Activated T-helper 1 cell treated with Interleukin-2 at 50 U/mL for 16 hours (primary cell): Measurements from ENCODE around the gene NR3C2.
"Not testable (repeated sequence)": the region's sequence is repeated elsewhere in the genome, so short reads cannot be mapped to it uniquely, and the experiment has no call there.

Experiments
- DNase-seq: peaks from one replicate; pipeline ENCODE4 v3.0.0-alpha.2; 2020; ENCODE audit warnings: low read depth

The NR3C2 gene

GRCh38 chr4:148162991-148163390 lies 279.2 kb downstream of the NR3C2 start:
- DNase-seq = no peak

DNA sequence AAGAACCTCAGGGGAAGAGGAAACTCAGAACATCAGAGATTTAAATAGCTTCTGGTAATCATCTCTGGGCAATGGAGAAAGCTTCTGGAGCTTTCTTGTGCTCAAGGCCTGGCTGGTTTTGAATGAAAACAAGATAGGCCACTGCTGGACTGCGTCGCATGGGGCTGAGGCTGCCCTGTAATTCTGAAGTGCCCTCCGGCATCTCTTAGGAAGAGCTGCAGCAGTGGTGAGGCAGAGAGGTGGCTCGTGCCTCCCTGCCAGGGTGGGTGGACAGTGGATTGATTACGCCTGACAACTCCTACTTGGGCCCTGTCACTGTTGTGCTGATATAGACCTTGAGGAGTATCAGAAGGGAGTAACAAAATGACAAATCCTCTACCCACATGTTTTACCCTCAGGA lies 279.7 kb downstream of the NR3C2 start:
- DNase-seq = no peak

DNA sequence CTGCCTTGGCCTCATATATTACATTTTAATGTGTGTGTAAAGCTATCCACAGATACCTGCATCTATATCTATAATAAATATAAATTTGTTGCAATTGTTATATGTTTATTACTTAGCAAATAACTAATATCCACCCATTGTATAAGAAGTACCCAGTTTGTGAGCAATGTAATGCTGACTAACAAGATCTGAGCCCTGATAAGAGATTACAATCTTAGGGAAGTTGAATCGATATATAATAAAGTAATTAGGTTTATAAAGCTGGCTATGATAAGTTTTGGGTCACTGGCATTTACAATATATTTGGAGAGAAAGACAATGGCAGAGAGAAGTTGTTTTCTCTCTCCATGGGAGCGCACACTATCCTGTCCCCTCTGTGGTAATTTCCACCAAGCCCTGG lies 280.6 kb downstream of the NR3C2 start:
- DNase-seq = no peak

- DNase-seq = no peak
Observed at GRCh38 chr4:148159793-148160192, 282.4 kb downstream of the NR3C2 start.

DNA sequence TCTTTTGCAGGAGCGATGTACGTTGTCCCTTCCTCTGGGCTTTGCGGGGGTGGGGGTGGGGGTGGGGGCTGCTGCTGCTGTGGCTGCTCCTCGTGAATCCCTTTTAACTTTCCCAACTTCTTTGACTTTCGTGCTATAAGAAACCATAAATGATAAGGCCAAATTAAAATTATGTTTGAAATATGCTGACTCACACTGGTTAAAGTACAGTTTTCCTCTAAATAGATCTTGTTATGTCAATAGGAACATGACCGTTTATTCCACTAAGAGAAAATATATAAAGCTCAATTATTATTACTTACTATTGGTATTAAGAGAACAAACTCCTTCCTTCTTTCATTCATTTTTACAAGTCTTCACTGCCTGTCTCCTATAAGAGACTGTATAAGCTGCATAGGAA lies 287.4 kb downstream of the NR3C2 start:
- no peak for DNase-seq

DNA sequence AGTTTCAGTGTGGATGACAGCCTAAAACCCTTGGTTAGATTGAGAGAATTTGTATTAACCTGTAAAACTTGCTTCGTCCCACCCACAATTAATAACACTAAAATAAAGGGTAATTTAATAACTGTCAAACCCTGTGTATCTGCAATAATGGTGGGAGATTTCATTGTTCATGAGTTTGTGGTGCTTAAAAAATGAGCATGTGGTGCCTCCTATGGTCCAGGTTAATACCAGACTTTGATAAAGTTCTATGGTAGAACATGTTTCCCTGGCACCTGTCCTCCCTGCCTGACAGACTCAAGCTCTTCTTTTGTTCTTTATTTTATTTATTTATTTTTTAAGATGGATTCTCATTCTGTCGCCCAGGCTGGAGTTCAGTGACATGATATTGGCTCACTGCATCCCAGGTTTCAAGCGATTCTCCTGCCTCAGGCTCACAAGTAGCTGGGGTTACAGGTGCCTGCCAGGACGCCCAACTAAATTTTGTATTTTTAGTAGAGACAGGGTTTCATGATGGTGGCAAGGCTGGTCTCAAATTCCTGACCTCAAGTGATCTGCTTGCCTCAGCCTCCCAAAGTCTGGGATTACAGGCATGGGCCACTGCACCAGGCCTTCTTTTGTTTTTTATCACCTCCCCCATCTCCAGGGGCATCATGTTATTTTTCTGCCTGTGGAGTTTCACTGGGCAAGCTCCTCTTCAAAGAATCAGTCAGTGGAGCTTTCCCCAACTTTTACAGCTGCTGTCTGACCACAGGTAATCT lies 289.2 kb downstream of the NR3C2 start:
- no peak for DNase-seq

DNA sequence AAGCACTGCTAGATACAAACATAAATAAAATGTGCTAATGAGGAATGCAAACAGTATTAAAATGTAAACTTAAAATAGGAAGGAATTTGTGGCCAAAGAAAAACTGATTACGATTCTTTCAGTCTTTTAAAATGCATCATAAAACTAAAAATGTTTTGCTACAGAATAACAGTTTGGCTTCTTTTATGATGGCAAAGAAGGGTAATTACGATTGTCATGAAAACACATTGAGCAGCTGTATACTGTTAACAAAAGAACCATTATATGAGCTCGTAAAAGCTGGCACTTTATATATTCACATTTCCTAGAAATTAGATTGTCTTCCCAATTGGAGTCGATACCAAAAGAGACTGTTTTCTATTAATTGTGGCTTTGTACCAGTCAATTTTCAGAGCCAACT lies 290.4 kb downstream of the NR3C2 start:
- DNase-seq = no peak

GRCh38 chr4:148145475-148145874 lies 296.7 kb downstream of the NR3C2 start:
- no peak for DNase-seq

DNA sequence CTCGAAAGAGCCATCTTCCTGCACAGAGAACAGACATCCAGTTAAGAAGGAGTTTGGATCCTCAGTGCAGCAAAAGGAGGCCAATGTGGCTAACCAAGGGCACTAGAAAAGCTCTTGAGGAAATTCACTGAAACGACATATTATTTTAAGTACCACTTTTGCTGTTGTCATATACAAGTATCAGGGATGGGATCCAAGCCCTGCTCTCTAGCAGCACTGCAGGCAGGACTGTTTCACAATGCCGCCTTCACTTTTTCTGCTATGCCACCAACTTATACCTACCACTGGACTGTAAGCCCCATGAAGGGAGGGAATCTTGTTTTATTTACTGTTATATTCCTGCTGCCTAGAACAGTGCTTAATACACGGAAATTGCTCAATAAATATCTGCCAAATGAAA lies 299.0 kb downstream of the NR3C2 start:
- no peak for DNase-seq

GRCh38 chr4:148141501-148141900 lies 300.7 kb downstream of the NR3C2 start:
- no peak for DNase-seq

- no peak for DNase-seq
Observed at GRCh38 chr4:148126825-148127224, 315.4 kb downstream of the NR3C2 start.

DNA sequence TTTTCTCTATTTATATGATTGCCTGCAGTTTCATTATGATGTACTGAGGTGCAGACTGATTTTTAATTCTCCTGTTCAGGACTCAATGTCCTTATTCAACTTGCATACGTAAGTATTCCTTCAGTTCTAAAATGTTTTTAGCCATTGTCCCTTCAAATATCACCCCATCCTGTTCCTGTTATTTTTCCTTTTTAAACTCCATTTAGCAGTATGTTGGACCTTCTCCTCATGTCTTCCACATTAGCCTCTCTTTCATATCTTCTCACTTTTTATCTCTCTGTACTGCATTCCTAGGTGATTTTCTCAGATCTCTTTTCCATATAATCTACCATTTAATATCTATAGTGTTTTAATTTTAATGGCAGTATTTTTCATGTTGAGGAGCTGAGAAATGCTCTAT lies 317.7 kb downstream of the NR3C2 start:
- no peak for DNase-seq

DNA sequence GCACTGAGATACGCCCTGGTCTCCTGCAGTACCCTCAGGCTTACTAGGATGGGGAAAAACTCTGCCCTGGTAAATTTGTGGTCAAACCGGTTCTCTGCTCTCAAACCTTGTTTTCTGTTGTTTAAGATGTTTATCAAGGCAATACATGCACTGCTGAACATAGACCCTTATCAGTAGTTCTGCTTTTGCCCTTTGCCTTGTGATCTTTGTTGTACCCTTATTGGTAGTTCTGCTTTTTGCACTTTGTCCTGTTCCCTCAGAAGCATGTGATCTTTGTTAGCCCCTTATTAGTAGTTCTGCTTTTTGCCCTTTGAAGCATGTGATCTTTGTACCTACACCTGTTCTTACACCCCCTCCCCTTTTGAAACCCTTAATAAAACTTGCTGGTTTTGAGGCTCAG lies 319.1 kb downstream of the NR3C2 start:
- not testable (repeated sequence) for DNase-seq

DNA sequence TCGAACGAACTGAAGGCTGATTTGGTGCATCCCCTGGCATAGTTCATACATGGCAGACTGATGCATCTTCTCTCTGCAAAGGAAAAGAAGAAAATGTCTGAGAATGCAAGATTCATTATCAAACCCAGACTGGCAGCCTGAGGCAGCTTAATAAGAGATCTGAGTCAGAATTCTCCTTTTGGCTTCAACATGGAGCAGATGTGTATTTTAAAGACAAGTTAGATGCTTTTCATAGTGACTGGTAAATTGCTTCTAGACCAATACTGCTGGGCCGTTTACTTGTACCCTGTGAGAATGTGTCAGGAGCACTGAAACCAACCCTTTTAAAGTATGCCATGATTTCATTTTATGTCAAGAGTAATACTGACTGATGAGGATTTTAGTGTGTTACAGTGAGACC lies 322.0 kb downstream of the NR3C2 start:
- no peak for DNase-seq

DNA sequence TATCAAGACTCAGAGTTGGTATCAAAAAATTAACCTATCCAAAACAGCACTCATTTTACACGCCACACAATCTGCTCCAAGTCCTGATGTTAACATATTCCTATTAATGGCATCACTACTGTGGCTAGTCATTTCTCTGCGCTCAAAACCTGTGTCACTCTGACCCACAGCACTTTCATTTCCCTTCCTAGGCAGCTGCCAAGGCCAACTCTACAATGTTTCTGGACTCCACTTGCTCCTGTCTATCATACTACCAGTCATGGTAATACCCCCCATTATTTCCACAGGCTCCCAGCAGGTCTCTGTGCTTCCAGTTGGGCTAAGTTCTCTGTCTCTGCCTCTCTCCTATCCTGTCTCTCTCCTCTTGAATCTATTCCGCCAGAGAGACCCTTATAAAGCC lies 323.6 kb downstream of the NR3C2 start:
- DNase-seq = no peak

DNA sequence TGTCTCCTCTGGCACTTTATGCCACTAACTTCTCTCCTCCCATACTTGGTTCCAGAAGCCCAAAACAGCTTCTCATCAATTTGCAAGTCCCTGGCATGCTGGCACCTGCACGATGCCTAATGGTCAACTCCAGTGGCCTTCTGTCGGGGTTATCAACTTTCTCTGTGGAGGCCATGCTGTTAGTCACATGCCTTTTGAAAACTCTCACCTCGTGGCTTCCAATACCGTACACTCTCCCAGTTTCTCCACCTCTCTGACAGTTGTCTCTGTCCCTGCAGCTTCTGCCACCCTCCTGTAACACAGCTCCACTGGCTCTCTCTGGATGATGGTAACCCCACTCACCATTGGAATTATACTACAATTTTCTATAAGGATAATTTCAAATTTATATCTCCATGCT lies 324.0 kb downstream of the NR3C2 start:
- DNase-seq = no peak

- DNase-seq = no peak
Observed at GRCh38 chr4:148116969-148117368, 325.2 kb downstream of the NR3C2 start.

DNA sequence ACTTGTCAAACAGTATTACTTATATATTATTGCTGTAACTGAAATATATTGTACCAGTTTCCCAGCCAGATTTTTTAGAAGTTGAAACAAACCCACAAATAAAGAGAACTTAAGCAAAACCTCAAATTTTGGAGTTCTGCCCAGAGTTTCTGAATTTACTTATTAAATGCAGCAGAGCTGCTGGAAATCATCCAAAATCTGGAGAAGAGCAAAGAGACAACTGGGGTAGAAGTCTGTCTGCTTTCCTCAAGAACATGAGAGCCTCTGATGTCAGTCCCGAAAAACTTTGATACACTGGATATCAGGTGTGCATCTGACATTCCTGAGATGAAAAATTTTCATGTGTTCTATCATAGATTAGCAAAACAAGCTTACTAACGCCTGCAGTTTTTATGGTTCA lies 325.9 kb downstream of the NR3C2 start:
- DNase-seq = no peak

- no peak for DNase-seq
Observed at GRCh38 chr4:148114436-148114835, 327.8 kb downstream of the NR3C2 start.

- no peak for DNase-seq
Observed at GRCh38 chr4:148112231-148112982, 329.8 kb downstream of the NR3C2 start.

- no peak for DNase-seq
Observed at GRCh38 chr4:148110169-148110568, 332.0 kb downstream of the NR3C2 start.

- DNase-seq = no peak
Observed at GRCh38 chr4:148109216-148109615, 333.0 kb downstream of the NR3C2 start.

DNA sequence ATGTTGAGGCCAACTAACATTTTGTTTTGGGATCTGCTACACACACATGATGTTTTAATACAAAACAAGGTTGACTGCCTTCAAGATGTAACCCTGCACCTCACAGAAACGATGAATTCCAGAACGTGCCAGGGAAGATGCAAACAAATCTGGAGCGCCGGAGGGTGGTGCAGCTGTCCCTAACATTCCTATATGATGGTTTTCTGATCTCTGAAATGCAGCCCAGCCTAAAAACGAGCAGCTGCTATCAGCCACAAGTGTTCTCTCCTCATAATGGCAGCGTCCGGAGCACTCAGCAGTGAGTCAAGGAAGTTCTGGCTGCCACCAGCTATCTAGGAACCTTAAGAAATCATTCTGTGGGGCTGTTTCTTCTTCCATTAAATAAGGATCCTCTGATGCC lies 333.4 kb downstream of the NR3C2 start:
- DNase-seq = no peak
